ENCODE data around the gene C2CD2.

The C2CD2 gene

DNA sequence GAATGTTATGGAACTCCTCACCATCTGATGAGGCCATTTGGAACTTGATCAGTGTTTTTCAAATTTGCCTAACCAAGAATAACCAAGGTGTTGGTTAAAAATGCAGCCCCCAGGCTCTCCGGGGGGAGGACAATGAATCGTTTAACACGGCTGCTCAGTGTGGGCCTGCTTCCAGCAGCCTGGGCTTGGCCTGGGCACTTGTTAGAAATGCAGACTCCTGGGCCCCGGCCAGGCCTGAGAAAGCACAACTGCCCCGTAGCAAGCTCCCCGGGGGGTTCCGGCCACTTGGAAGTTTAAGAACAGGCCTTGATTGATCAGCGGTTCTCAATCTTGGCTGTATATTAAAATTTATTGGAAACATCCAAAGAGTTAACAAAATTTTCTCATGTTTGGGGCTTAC lies 22.8 kb upstream of the C2CD2 start:
- no peak for TF ChIP-seq CTCF (IDR thresholded peaks at IDR 0.05; ENCODE audit: low read depth, low read length, missing control alignments)
- no peak overlapping the region for H3K4me3 ChIP-seq (replicated peaks; ENCODE audit: low read depth, low read length)
- DNase-seq (ENCODE audit: extremely low read depth, low read depth), result no peak

DNA sequence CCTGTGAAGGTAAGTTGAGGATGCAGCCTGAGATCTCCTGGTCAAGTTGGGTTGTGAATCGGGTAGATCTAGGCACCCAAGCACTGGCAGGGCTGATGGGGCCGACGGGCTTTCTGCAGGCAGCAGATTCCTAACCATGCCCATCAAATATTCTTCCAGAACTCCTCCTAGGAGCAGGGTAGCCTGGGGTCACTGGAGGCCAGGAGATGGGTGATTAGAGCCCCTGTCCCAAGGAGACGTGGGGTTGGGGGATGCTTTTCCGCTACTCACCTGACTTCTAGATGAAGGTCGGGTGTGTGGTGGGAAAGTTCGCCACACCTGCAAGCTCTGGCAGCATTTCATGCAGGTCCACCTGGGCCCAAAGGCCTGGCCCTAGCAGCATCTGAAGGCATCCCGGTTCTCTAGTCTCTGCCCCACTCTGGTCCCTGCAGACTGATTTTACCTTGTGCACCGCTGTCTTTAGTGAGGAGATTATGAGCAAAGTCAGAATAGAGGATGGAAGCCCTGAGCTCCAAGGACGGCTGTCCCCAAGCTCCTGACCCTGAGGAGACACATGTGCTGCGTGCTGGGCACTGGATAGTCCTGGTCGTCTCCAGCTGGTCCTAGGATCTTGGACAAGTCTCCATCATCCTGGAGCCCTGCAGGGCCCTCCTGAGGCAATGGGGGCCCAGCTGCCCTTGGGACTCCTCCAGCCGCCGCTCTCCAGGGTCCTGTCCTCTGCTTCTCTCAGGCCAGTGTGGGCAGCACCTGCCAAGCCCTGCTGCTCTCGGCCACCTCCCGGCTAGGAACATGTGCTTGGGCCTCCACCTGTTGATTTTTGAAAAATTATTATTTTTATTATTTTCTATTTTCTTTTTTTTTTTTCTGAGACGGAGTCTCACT lies 21.8 kb upstream of the C2CD2 start:
- H3K4me3 ChIP-seq (replicated peaks; ENCODE audit: low read depth, low read length), result no peak overlapping the region
- DNase-seq (ENCODE audit: extremely low read depth, low read depth), result no peak
- no peak for TF ChIP-seq CTCF (IDR thresholded peaks at IDR 0.05; ENCODE audit: low read depth, low read length, missing control alignments)

DNA sequence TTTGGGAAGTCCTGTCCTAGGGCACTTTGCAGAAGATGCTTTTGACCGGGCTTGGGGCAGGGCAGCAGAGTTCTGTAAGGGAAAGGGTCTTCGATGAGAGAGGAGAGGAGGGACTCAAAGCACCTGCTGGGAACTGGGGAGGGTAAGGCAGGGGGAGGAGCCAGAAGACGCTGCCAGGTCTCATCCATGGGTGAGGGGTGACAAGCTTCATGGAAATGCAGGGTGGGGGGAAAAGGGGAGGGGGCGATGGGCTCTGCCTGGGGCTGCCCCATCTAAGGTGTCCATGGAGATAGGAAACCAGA lies 20.9 kb upstream of the C2CD2 start:
- no peak overlapping the region for H3K4me3 ChIP-seq (replicated peaks; ENCODE audit: low read depth, low read length)
- TF ChIP-seq CTCF (IDR thresholded peaks at IDR 0.05; ENCODE audit: low read depth, low read length, missing control alignments), result no peak
- no peak for DNase-seq (ENCODE audit: extremely low read depth, low read depth)

GRCh38 chr21:41973861-41974751 lies 20.3 kb upstream of the C2CD2 start:
- H3K4me3 ChIP-seq (replicated peaks; ENCODE audit: low read depth, low read length), result no peak overlapping the region
- peak; percentile 28 for TF ChIP-seq CTCF (IDR thresholded peaks at IDR 0.05; ENCODE audit: low read depth, low read length, missing control alignments)
- no peak for DNase-seq (ENCODE audit: extremely low read depth, low read depth)

GRCh38 chr21:41973427-41973831 lies 19.6 kb upstream of the C2CD2 start:
- H3K4me3 ChIP-seq (replicated peaks; ENCODE audit: low read depth, low read length), result no peak overlapping the region
- no peak for DNase-seq (ENCODE audit: extremely low read depth, low read depth)
- TF ChIP-seq CTCF (IDR thresholded peaks at IDR 0.05; ENCODE audit: low read depth, low read length, missing control alignments), result no peak

DNA sequence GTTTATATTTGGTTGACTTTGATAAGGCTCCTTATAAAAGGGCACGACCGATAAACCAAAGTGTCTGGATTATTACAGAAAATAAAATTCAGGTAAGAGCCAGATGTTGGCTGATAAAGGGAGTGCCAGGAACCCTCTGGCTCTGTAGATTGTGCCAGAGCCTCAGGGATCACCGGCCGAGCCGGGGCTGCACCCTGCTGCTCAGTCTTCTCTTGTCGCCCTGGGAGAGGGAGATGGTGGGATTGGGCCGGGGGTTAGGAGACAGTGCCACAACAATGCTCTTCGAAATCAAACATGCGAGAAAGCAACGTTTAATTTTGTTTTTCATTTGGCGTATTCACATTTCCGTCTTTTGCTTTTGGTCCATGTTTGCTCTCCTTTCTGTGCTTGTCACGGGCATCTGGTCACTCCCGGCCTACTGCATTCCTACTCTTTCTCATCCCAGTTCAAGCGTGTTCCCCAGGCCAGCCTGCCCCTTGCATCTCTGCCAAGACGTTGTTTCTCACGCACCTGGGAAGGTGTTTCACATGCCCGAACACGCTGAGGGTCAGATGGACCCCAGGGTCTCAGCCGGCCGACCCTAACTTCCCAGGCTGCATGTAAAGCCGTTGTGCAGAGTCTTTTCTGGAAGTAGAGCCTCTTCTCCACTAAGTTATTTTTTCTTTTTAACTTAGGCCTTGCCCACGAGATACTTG lies 18.8 kb upstream of the C2CD2 start:
- no peak for TF ChIP-seq CTCF (IDR thresholded peaks at IDR 0.05; ENCODE audit: low read depth, low read length, missing control alignments)
- no peak overlapping the region for H3K4me3 ChIP-seq (replicated peaks; ENCODE audit: low read depth, low read length)
- DNase-seq (ENCODE audit: extremely low read depth, low read depth), result no peak

Measured in HFF-Myc (cell line).